ENCODE measurements around the gene SHE.
"Not testable (repeated sequence)": the region's sequence is repeated elsewhere in the genome, so short reads cannot be mapped to it uniquely, and the experiment has no call there.

GRCh38 chr1:154486756-154487155, 15.5 kb downstream of the SHE start:
- not testable (repeated sequence) for TF ChIP-seq POLR2A, CTCF (IDR thresholded peaks at IDR 0.05)
